HepG2 (cell line): ENCODE measurements around the gene CRMP1. TPM values are rescaled to one million over a fixed set of nuclear protein-coding genes. Genes with fewer than 3 reads are reported as not detected.

Experiments used
- ATAC-seq: fragments of 200-7000 bp; cut with Tn5 transposase; 3 replicates; pipeline ENCODE4 v1.9.1; 2020; ENCODE audit warnings: mild to moderate bottlenecking, moderate library complexity
- BruUV-seq: library from RNA; stranded (reverse); fragments of 400-500 nt; replicated peaks from 2 replicates; lab custom pipeline; 2021; lab: Mats Ljungman, UMichigan
- CTCF ChIA-PET: fragments of 300-600 bp; formaldehyde crosslinking; extraction: SDS; loops from one replicate; lab custom pipeline; 2021; ENCODE audit warnings: low total read pairs, inconsistent platforms, low intra/inter-chr PET ratio; lab: Yijun Ruan, JAX
- POLR2A ChIA-PET: fragments of 350-600 bp; sonication (Branson Sonifier 250); formaldehyde crosslinking; loops from one replicate; lab custom pipeline; 2020; ENCODE audit warnings: antibody characterized with exemption, inconsistent platforms; lab: Yijun Ruan, JAX
- DNase-seq: peaks from one replicate; pipeline ENCODE4 v3.0.0-alpha.2; 2015; ENCODE audit warnings: low spot score
- FAIRE-seq: peaks from 3 replicates; lab custom pipeline; 2011; peaks lifted over from hg19 to GRCh38; lab: Jason Lieb, UNC
- H2AFZ ChIP-seq: one replicate; pipeline ENCODE4 v1.6.1; 2011; ENCODE audit warnings: low read length, inconsistent platforms
- H3K27ac ChIP-seq: fragments of 300-600 bp; 3 replicates; pipeline ENCODE4 v1.8.0; 2011; ENCODE audit warnings: mixed run types, mild to moderate bottlenecking, mixed read lengths, low read length, inconsistent platforms; ENCODE audit not compliant: insufficient read depth; ENCODE audit errors: extremely low read length
- H3K27me3 ChIP-seq, 2 experiments: fragments of 200-600 bp in 1 of 2; 2 replicates in 1 of 2; 3 replicates in 1 of 2; pipeline versions ENCODE4 v1.6.0 to v1.8.0; 2011; ENCODE audit warnings: low read length in 2 of 2, mild to moderate bottlenecking in 2 of 2, moderate library complexity in 2 of 2, inconsistent platforms in 1 of 2; ENCODE audit not compliant: insufficient read depth in 2 of 2, control insufficient read depth in 1 of 2
- H3K36me3 ChIP-seq, 2 experiments: fragments of 200-600 bp in 1 of 2; replicated peaks in 1 of 2; 2 replicates in 1 of 2; 3 replicates in 1 of 2; pipeline versions ENCODE4 v1.5.1 to v1.8.0; 2011; ENCODE audit warnings: low read length in 2 of 2, inconsistent platforms in 1 of 2; ENCODE audit not compliant: insufficient read depth in 2 of 2, control insufficient read depth in 1 of 2
- H3K4me1 ChIP-seq: 2 replicates; pipeline ENCODE4 v1.5.1; 2012; ENCODE audit warnings: low read length, inconsistent platforms; ENCODE audit not compliant: insufficient read depth
- H3K4me2 ChIP-seq: 2 replicates; pipeline ENCODE4 v1.6.0; 2011; ENCODE audit warnings: low read depth, low read length, inconsistent platforms
- H3K4me3 ChIP-seq, 3 experiments: fragments of 200-600 bp in 1 of 3; sonication (generic), shearing (Covaris generic) in 1 of 3; replicated peaks in 1 of 3; 2 replicates each; pipeline ENCODE4 v1.5.1; 2011 to 2016; ENCODE audit warnings: low read length in 3 of 3, inconsistent platforms in 2 of 3, low read depth in 2 of 3, mild to moderate bottlenecking in 2 of 3, control low read depth in 1 of 3, mixed read lengths in 1 of 3; ENCODE audit not compliant: insufficient read depth in 1 of 3
- H3K79me2 ChIP-seq: one replicate; pipeline ENCODE4 v1.6.1; 2011; ENCODE audit warnings: low read length, inconsistent platforms; ENCODE audit not compliant: insufficient read depth
- H3K9ac ChIP-seq: 2 replicates; pipeline ENCODE4 v1.6.0; 2011; ENCODE audit warnings: mild to moderate bottlenecking, low read depth, low read length, inconsistent platforms; ENCODE audit not compliant: insufficient read depth
- H3K9me3 ChIP-seq: 2 replicates; pipeline ENCODE4 v1.5.1; 2012; ENCODE audit warnings: mild to moderate bottlenecking, low read length
- H4K20me1 ChIP-seq: 2 replicates; pipeline ENCODE4 v1.6.0; 2011; ENCODE audit warnings: inconsistent platforms, mild to moderate bottlenecking, low read length, moderate library complexity; ENCODE audit not compliant: insufficient read depth
- ATAD3A ChIP-seq: sonication (generic); formaldehyde crosslinking; IDR thresholded peaks from 2 replicates; pipeline ENCODE4 v1.4.0; 2020; ENCODE audit warnings: missing genetic modification reagents
- DMTF1 ChIP-seq: sonication (generic); formaldehyde crosslinking; IDR thresholded peaks from 2 replicates; pipeline ENCODE4 v1.4.0; 2020; ENCODE audit warnings: mild to moderate bottlenecking, missing genetic modification reagents
- E2F1 ChIP-seq: sonication (generic); formaldehyde crosslinking; IDR thresholded peaks from 2 replicates; pipeline ENCODE4 v1.5.0; 2020; ENCODE audit warnings: missing genetic modification reagents
- EED ChIP-seq: sonication (generic); formaldehyde crosslinking; IDR thresholded peaks from 2 replicates; pipeline ENCODE4 v1.5.0; 2020; ENCODE audit warnings: mild to moderate bottlenecking, missing genetic modification reagents
- ELF1 ChIP-seq: sonication (generic); formaldehyde crosslinking; IDR thresholded peaks from 2 replicates; pipeline ENCODE4 v1.4.0; 2020; ENCODE audit warnings: missing genetic modification reagents
- LCORL ChIP-seq, 2 experiments: fragments of 450-650 bp in 1 of 2; sonication (generic) in 1 of 2; formaldehyde crosslinking in 1 of 2; IDR thresholded peaks; 2 replicates each; pipeline versions ENCODE4 v1.5.0 to v1.6.1; 2017 to 2020; ENCODE audit warnings: antibody characterized with exemption in 1 of 2, missing genetic modification reagents in 1 of 2
- NFE2L2 ChIP-seq: fragments of 150-350 bp; IDR thresholded peaks from 2 replicates; pipeline ENCODE4 v1.6.1; 2014; ENCODE audit warnings: low read length
- NFKBIZ ChIP-seq: IDR thresholded peaks from 2 replicates; pipeline ENCODE4 v1.6.1; 2018; ENCODE audit warnings: missing genetic modification reagents, missing compliant biosample characterization
- SP1 ChIP-seq, 2 experiments: fragments of 450-650 bp in 1 of 2; sonication (generic) in 1 of 2; formaldehyde crosslinking in 1 of 2; IDR thresholded peaks; 2 replicates each; pipeline versions ENCODE4 v1.4.0 to v1.6.1; 2016 to 2020; ENCODE audit warnings: missing genetic modification reagents in 1 of 2
- TCF7L2 ChIP-seq: IDR thresholded peaks from 2 replicates; pipeline ENCODE4 v1.6.1; 2011; ENCODE audit warnings: mild to moderate bottlenecking, low read depth, low read length, moderate library complexity
- TFAP4 ChIP-seq: sonication (generic); IDR thresholded peaks from 2 replicates; pipeline ENCODE4 v1.6.1; 2016; ENCODE audit warnings: low read depth, borderline replicate concordance
- ZNF503 ChIP-seq: sonication (generic); formaldehyde crosslinking; IDR thresholded peaks from 2 replicates; pipeline ENCODE4 v1.4.0; 2020; ENCODE audit warnings: missing genetic modification reagents
- ZNF850 ChIP-seq: sonication (generic); formaldehyde crosslinking; conservative IDR thresholded peaks from 2 replicates; pipeline ENCODE4 v1.9.0; 2021; ENCODE audit warnings: mild to moderate bottlenecking, missing genetic modification reagents
- ZNF878 ChIP-seq: sonication (generic); formaldehyde crosslinking; IDR thresholded peaks from 2 replicates; pipeline ENCODE4 v1.8.1; 2023; ENCODE audit warnings: mild to moderate bottlenecking, missing genetic modification reagents, moderate library complexity
- WGBS: methylation state at CpG from one replicate; pipeline ENCODE4 v1.1.6; 2017; ENCODE audit warnings: low lambda C conversion rate; 5-methylcytosine and 5-hydroxymethylcytosine counted together
- in situ Hi-C: cut with HindIII; loops from 2 replicates; pipeline ENCODE4 v1.10.0; 2017; ENCODE audit warnings: low pct_unique_long_range_greater_than_20kb; ENCODE audit not compliant: extremely low pct_ligation_motif_present
- intact Hi-C: fragments of 100-400 bp; cut with micrococcal nuclease; formaldehyde crosslinking; loops from one replicate; pipeline ENCODE4 v1.10.0; 2022; ENCODE audit not compliant: unreplicated experiment
- polyA plus RNA-seq, 8 experiments: library from polyadenylated mRNA; depleted of rRNA in 3 of 8; stranded (reverse) in 7 of 8; unstranded in 1 of 8; fragments of >200 nt; fragmentation: Illumina TruSeq in 4 of 8; extraction: Trizol in 4 of 8; gene quantifications; 2 replicates each; pipeline versions ENCODE4 v1.2.1 to v1.2.3, GENCODE V29; 2011 to 2016; ENCODE audit warnings: low read depth in 4 of 8, missing spikeins in 1 of 8, mixed read lengths in 1 of 8; ENCODE audit not compliant: insufficient read depth in 1 of 8
- total RNA-seq, 5 experiments: library from RNA; depleted of rRNA; stranded (reverse); fragments of >200 nt; fragmentation: Illumina TruSeq; extraction: Trizol; gene quantifications; 2 replicates each; pipeline ENCODE4 v1.2.3, GENCODE V29; 2016; ENCODE audit warnings: low read depth in 1 of 5

The CRMP1 gene
- total and polyA plus RNA-seq, 2 of the 13 experiments (the other 11 are each of a cell fraction or from before 2014, with no cell fraction given), result not detected

- Histone ChIP-seq H4K20me1 (no peaks in the 10 kb centered on the region), H3K36me3 (peaks cover 10 to 11% of the 10 kb centered on the region in 2 experiments; a peak in 4 of 5 replicates), H3K79me2 (no peaks in the 10 kb centered on the region), H3K4me3 (no peak overlapping the region), H3K4me2 (no peak overlapping the region), H3K27me3 (no peaks in the 10 kb centered on the region), H3K9ac (no peak overlapping the region), H3K4me1 (no peaks in the 10 kb centered on the region; the same call in 1 of the 2 replicates), H3K27ac (no peak overlapping the region), H2AFZ (no peak overlapping the region)
- no peak for ATAC-seq
- intact Hi-C loops, result no loop called here
- WGBS, result 98% methylated on average over 9 of the region's 10 CpGs
- no peak for FAIRE-seq
- no peak for DNase-seq
- in situ Hi-C loops, result loop anchor here (10.0 to 25.0 kb wide), 2 partner anchors 429 to 836 kb away; no protein-coding TSS in a partner anchor
- no TSS peak for BruUV-seq
- POLR2A ChIA-PET, result no interaction called here
- TF ChIP-seq ATAD3A (CRISPR knock-in tag) (no peak), NFKBIZ (CRISPR knock-in tag) (no peak), DMTF1 (CRISPR knock-in tag) (no peak), LCORL (IDR thresholded peaks at IDR 0.05) (no peak), LCORL (CRISPR knock-in tag; IDR thresholded peaks at IDR 0.05) (no peak), ZNF503 (CRISPR knock-in tag) (no peak), TFAP4 (no peak), ELF1 (no peak), ZNF878 (CRISPR knock-in tag) (no peak), EED (CRISPR knock-in tag) (no peak), TCF7L2 (no peak), NFE2L2 (no peak), ZNF850 (no peak), SP1 (IDR thresholded peaks at IDR 0.05) (no peak), SP1 (CRISPR knock-in tag; IDR thresholded peaks at IDR 0.05) (no peak), E2F1 (CRISPR knock-in tag) (no peak)
- TF ChIP-seq, all 625 proteins: peak for 0
- H3K9me3 ChIP-seq, result no peaks in the 10 kb centered on the region
- CTCF ChIA-PET, result no interaction called here
Measured at GRCh38 chr4:5823542-5824211, 69.2 kb downstream of the CRMP1 start.
